Thyroid gland (tissue), 4 donors: Measurements from ENCODE around the gene ELFN1. TPM values are rescaled to one million over a fixed set of nuclear protein-coding genes. Genes with fewer than 3 reads are reported as not detected.

Experiments
- DNase-seq, 2 donors: peaks; one replicate each; pipeline ENCODE4 v3.0.0-alpha.2; 2019
- H3K27ac ChIP-seq, 3 donors: fragments of 200-600 bp; sonication (generic); 1 replicate in 2 of 3; 2 replicates in 1 of 3; pipeline ENCODE4 v1.5.1; 2016 to 2019; ENCODE audit warnings: mild to moderate bottlenecking in 1 of 3, moderate library complexity in 1 of 3
- H3K27me3 ChIP-seq: fragments of 200-600 bp; sonication (generic); one replicate; pipeline ENCODE4 v1.5.1; 2019
- H3K36me3 ChIP-seq, 2 donors: fragments of 200-600 bp; sonication (generic); one replicate each; pipeline ENCODE4 v1.5.1; 2016 to 2019
- H3K4me1 ChIP-seq, 2 donors: fragments of 200-600 bp; sonication (generic); one replicate each; pipeline ENCODE4 v1.5.1; 2017 to 2019
- H3K4me3 ChIP-seq, 3 donors: fragments of 200-600 bp; sonication (generic); replicated peaks in 1 of 3; 1 replicate in 2 of 3; 2 replicates in 1 of 3; pipeline ENCODE4 v1.5.1; 2016; ENCODE audit warnings: mild to moderate bottlenecking in 1 of 3
- H3K9me3 ChIP-seq: fragments of 200-600 bp; sonication (generic); one replicate; pipeline ENCODE4 v1.5.1; 2017
- POLR2A ChIP-seq, 2 donors: fragments of 450-650 bp; IDR thresholded peaks; one replicate each; pipeline ENCODE4 v1.6.1; 2017; ENCODE audit warnings: antibody characterized with exemption in 2 of 2, mild to moderate bottlenecking in 2 of 2, moderate library complexity in 1 of 2
- WGBS, 2 donors: methylation state at CpG; one replicate each; pipeline ENCODE4 v1.1.5; 2017; 5-methylcytosine and 5-hydroxymethylcytosine counted together
- intact Hi-C: fragments of 100-400 bp; cut with DNase I; formaldehyde crosslinking; loops from one replicate; pipeline ENCODE4 v1.15.1; 2023
- total RNA-seq, 4 donors: library from RNA; depleted of rRNA; stranded (reverse); fragments of >200 nt; gene quantifications; one replicate each; pipeline ENCODE4 v1.2.3, GENCODE V29; 2016
- TF ChIP-seq, protein P1 (sequence below), 6 experiments: fragments of 200-600 bp in 3 of 6; fragments of 450-650 bp in 3 of 6; sonication (generic) in 3 of 6; IDR thresholded peaks; one replicate each; pipeline ENCODE4 v1.5.1; 2016 to 2019; ENCODE audit warnings: antibody characterized with exemption in 6 of 6, mild to moderate bottlenecking in 2 of 6, inconsistent platforms in 1 of 6, moderate library complexity in 1 of 6

ELFN1 gene
- total RNA-seq, 4 donors from 2014 or later: 0.11 to 0.96 (median 0.54) TPM

DNA sequence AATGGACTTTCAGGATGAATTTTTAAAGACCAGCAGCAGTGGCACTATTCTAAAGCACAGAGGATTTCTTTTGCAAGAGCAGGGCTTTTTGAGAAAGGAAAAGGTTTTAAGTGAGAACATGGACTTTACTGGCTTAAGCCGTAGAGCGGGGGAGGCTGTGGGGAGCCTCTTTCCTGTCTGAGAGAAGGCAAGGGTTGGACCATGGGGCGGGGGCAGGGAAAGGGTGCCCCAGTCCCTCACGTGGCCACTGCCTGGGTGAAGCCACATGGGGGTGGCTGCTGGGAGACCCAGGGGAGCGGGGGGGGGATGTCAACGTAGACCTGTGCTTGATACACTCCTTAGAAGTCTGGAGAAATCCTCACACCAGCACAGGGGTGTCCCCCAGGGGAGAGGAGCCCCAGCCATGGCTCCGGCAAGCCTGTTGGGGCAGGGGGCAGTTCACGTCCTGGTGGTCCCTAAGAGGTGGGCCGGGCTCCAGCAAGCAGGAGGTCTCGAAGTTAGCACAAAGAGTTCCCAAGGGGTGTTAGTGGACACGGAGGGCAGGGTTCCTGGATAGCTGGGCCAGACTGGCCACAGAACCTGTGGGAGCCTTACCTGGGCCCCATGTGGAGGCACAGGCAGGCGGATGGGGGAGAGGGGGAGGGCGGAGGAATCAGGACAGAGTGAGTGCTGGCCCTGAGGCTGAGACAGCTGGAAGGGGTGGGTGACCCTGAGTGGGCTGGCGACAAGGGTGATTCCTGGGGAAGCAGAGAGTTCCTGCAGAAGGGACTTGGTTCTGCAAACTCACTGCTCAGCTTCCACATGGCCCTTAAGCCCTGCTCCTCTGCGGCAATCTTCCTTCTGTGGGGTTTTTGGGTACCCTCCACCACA is 36.9 kb upstream of the ELFN1 start:
- H3K27me3 ChIP-seq: no peaks in the 10 kb centered on the region
- no peaks in the 10 kb centered on the region for H3K9me3 ChIP-seq
- intact Hi-C loops: no loop called here
- H3K4me1 ChIP-seq: no peaks in the 10 kb centered on the region
- no peak overlapping the region for H3K4me3 ChIP-seq
- no peak overlapping the region for H3K27ac ChIP-seq
- TF ChIP-seq, protein P1, sequence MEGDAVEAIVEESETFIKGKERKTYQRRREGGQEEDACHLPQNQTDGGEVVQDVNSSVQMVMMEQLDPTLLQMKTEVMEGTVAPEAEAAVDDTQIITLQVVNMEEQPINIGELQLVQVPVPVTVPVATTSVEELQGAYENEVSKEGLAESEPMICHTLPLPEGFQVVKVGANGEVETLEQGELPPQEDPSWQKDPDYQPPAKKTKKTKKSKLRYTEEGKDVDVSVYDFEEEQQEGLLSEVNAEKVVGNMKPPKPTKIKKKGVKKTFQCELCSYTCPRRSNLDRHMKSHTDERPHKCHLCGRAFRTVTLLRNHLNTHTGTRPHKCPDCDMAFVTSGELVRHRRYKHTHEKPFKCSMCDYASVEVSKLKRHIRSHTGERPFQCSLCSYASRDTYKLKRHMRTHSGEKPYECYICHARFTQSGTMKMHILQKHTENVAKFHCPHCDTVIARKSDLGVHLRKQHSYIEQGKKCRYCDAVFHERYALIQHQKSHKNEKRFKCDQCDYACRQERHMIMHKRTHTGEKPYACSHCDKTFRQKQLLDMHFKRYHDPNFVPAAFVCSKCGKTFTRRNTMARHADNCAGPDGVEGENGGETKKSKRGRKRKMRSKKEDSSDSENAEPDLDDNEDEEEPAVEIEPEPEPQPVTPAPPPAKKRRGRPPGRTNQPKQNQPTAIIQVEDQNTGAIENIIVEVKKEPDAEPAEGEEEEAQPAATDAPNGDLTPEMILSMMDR (IDR thresholded peaks at IDR 0.05): no peak
- no peak for TF ChIP-seq POLR2A (IDR thresholded peaks at IDR 0.05)
- no peak for DNase-seq
- 44 to 58% methylated on average over 11 to 15 of the region's 15 CpGs for WGBS, 2 donors
- H3K36me3 ChIP-seq: no peaks in the 10 kb centered on the region

DNA sequence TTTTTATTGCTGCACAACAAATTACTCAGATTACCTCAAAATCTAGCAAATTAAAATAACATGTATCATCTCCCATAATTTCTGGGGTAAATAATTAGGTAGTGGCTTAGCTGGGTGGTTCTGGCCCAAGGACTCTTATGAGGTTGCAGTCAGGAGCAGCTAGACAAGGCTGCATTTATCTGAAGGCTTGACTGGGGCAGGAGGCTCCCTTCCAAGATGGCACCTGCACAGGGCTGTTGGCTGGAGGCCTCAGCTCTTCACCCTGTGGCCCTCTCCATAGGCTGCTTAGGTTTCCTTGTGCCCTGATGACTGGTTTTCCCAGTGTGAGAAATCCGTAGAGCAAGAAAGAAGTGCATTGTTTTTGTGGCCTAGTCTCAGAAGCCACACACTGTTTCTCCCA is 34.7 kb upstream of the ELFN1 start:
- intact Hi-C loops: no loop called here
- Histone ChIP-seq H3K4me3 (no peak overlapping the region), H3K4me1 (no peaks in the 10 kb centered on the region), H3K9me3 (no peaks in the 10 kb centered on the region), H3K27me3 (no peaks in the 10 kb centered on the region), H3K27ac (no peak overlapping the region), H3K36me3 (no peaks in the 10 kb centered on the region)
- TF ChIP-seq POLR2A (IDR thresholded peaks at IDR 0.05): no peak
- TF ChIP-seq, protein P1 (IDR thresholded peaks at IDR 0.05): no peak
- DNase-seq: no peak
- 92 to 100% methylated on average over 1 of the region's 1 CpG for WGBS, 2 donors

DNA sequence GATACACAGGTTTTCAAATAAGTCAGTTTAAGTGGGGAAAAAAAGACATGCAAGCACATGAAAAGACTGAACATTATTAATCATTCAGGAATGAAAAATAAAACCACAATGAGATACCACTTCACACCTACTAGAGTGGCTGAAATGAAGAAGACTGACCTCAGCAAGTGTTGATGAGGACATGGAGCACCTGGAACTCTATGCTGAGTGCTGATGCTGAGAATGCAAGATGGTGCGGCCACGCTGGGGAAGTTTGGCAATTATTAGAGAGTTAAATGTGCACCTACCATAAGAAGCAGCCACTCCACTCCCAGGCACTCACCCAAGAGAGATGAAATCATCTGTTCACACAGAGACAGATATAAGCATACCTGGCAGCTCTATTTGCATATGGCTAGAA is 32.9 kb upstream of the ELFN1 start:
- TF ChIP-seq, protein P1 (IDR thresholded peaks at IDR 0.05): no peak
- no peak for TF ChIP-seq POLR2A (IDR thresholded peaks at IDR 0.05)
- 94 to 100% methylated on average over 2 of the region's 2 CpGs for WGBS, 2 donors
- intact Hi-C loops: no loop called here
- Histone ChIP-seq H3K27ac (no peak overlapping the region), H3K27me3 (no peaks in the 10 kb centered on the region), H3K36me3 (no peaks in the 10 kb centered on the region), H3K9me3 (no peaks in the 10 kb centered on the region), H3K4me1 (no peaks in the 10 kb centered on the region), H3K4me3 (no peak overlapping the region)
- DNase-seq: no peak

DNA sequence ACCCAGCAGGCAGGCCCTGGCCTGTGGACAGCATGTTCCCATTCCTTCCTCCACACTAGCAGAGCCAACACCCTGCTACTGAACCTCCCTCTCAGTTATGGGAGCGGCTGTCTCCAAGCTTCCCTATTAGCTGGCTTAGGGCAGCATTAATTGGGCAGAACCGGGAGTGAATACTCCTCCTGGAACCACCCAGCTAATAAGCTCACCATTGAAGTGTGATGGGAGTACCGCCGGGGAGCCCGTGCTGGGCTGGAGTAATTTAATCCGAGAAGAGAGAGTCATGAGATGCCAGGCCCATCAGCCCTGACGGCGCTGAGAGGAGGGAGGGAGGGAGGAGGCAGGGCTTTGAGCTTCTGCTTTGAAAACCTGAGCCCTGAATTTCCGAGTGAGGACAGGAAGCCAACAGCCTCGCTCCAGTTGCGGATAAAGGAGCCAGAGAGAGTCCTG is 31.8 kb upstream of the ELFN1 start:
- Histone ChIP-seq H3K36me3 (no peaks in the 10 kb centered on the region), H3K9me3 (no peaks in the 10 kb centered on the region), H3K27me3 (no peaks in the 10 kb centered on the region), H3K4me3 (no peak overlapping the region), H3K4me1 (no peaks in the 10 kb centered on the region), H3K27ac (no peak overlapping the region)
- intact Hi-C loops: no loop called here
- no peak for TF ChIP-seq POLR2A (IDR thresholded peaks at IDR 0.05)
- TF ChIP-seq, protein P1 (IDR thresholded peaks at IDR 0.05): no peak
- WGBS, 2 donors: 11 to 30% methylated on average over 7 to 11 of the region's 11 CpGs
- no peak for DNase-seq

DNA sequence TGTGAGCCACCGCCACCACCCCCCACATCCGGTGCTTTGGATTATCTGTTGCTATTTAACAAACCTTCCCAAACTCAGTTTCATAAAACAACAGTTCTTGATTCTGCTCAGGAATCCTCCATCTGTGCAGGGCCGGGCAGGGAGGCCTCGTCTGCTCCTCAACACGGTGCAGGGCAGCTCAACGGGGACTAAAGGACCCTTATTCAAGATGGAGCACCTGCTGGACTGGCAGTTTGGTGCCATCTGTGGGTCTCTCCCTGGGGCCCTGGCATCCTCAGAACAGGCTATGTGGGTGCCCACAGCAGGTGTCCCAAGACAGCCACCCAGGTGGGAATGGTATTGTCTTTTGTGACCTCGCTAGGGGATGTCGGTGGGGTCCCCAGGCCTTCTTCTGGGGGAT is 31.0 kb upstream of the ELFN1 start:
- 78 to 80% methylated on average over 6 to 8 of the region's 8 CpGs for WGBS, 2 donors
- no peaks in the 10 kb centered on the region for H3K9me3 ChIP-seq
- H3K4me3 ChIP-seq: no peak overlapping the region
- H3K27me3 ChIP-seq: no peaks in the 10 kb centered on the region
- no peaks in the 10 kb centered on the region for H3K36me3 ChIP-seq
- intact Hi-C loops: no loop called here
- H3K27ac ChIP-seq: no peak overlapping the region
- H3K4me1 ChIP-seq: no peaks in the 10 kb centered on the region
- no peak for DNase-seq
- TF ChIP-seq, protein P1 (IDR thresholded peaks at IDR 0.05): no peak
- no peak for TF ChIP-seq POLR2A (IDR thresholded peaks at IDR 0.05)
